Measurements from ENCODE around the gene FAM170B.

FAM170B gene

GRCh38 chr10:49169776-49170175 is 36.0 kb upstream of the FAM170B start:
- no peak overlapping the region for H3K27ac ChIP-seq (ENCODE audit: extremely low read depth, low read depth, low read length)
- H3K4me3 ChIP-seq (ENCODE audit: low read depth, low read length) = no peak overlapping the region
- H3K4me1 ChIP-seq (ENCODE audit: control insufficient read depth, insufficient read depth, low read length) = no peaks in the 10 kb centered on the region
- H3K36me3 ChIP-seq (ENCODE audit: control insufficient read depth in 2 of 2, insufficient read depth in 1 of 2, low read length in 2 of 2) = no peaks in the 10 kb centered on the region
- TF ChIP-seq ZNF423 (tag by site-specific recombination; IDR thresholded peaks at IDR 0.05) (no peak), ZNF292 (tag by site-specific recombination; IDR thresholded peaks at IDR 0.05; ENCODE audit: borderline replicate concordance, low read depth) (no peak), SCRT1 (tag by site-specific recombination; IDR thresholded peaks at IDR 0.05; ENCODE audit: borderline replicate concordance) (no peak), ZNF266 (tag by site-specific recombination; IDR thresholded peaks at IDR 0.05; ENCODE audit: low read depth) (no peak)
- CTCF ChIA-PET = interaction anchor here (0.7 kb wide), 1 partner anchor 45 kb away, joined by 3 read pairs; no protein-coding TSS in a partner anchor
- POLR2A ChIA-PET = no interaction called here
- no peaks in the 10 kb centered on the region for H3K9me3 ChIP-seq (ENCODE audit: control insufficient read depth, insufficient read depth, low read depth, low read length)

GRCh38 chr10:49168831-49169500 is 35.1 kb upstream of the FAM170B start:
- Histone ChIP-seq H3K36me3 (ENCODE audit: control insufficient read depth in 2 of 2, insufficient read depth in 1 of 2, low read length in 2 of 2) (no peaks in the 10 kb centered on the region), H3K27ac (ENCODE audit: extremely low read depth, low read depth, low read length) (no peak overlapping the region), H3K4me3 (ENCODE audit: low read depth, low read length) (no peak overlapping the region), H3K4me1 (ENCODE audit: control insufficient read depth, insufficient read depth, low read length) (no peaks in the 10 kb centered on the region), H3K9me3 (ENCODE audit: control insufficient read depth, insufficient read depth, low read depth, low read length) (no peaks in the 10 kb centered on the region)
- ChIA-PET CTCF (interaction anchor here (0.7 kb wide), 1 partner anchor 46 kb away, joined by 3 read pairs; no protein-coding TSS in a partner anchor), POLR2A (no interaction called here)
- TF ChIP-seq KLF8 (tag by site-specific recombination; IDR thresholded peaks at IDR 0.05) (no peak), ZNF521 (tag by site-specific recombination; IDR thresholded peaks at IDR 0.05) (no peak), ZFP69B (tag by site-specific recombination; IDR thresholded peaks at IDR 0.05) (no peak), ZBTB44 (tag by site-specific recombination; IDR thresholded peaks at IDR 0.05) (no peak), GLI4 (tag by site-specific recombination; IDR thresholded peaks at IDR 0.05) (no peak), INSM2 (tag by site-specific recombination; IDR thresholded peaks at IDR 0.05) (no peak), GLIS2 (tag by site-specific recombination; IDR thresholded peaks at IDR 0.05) (no peak), ZNF777 (tag by site-specific recombination; IDR thresholded peaks at IDR 0.05; ENCODE audit: borderline replicate concordance) (no peak), PBX3 (CRISPR knock-in tag; IDR thresholded peaks at IDR 0.05) (no peak), KLF16 (tag by site-specific recombination; IDR thresholded peaks at IDR 0.05) (no peak), ZNF18 (tag by site-specific recombination; IDR thresholded peaks at IDR 0.05) (no peak), ZFHX2 (tag by site-specific recombination; conservative IDR thresholded peaks at IDR 0.05) (no peak), ZNF146 (tag by site-specific recombination; IDR thresholded peaks at IDR 0.05) (no peak), WT1 (tag by site-specific recombination; IDR thresholded peaks at IDR 0.05) (no peak), ZNF518A (tag by site-specific recombination; conservative IDR thresholded peaks at IDR 0.05; ENCODE audit: low read depth) (no peak), ZNF37A (tag by site-specific recombination; IDR thresholded peaks at IDR 0.05) (no peak), ZNF571 (tag by site-specific recombination; IDR thresholded peaks at IDR 0.05) (no peak), ZNF114 (tag by site-specific recombination; IDR thresholded peaks at IDR 0.05) (no peak), MYNN (tag by site-specific recombination; IDR thresholded peaks at IDR 0.05; ENCODE audit: borderline replicate concordance) (no peak), SP2 (tag by site-specific recombination; IDR thresholded peaks at IDR 0.05) (no peak)
